A673 (cell line): ENCODE data around the gene TXNRD3. TPM values are rescaled to one million over a fixed set of nuclear protein-coding genes. Genes with fewer than 3 reads are reported as not detected.

Experiments used
- Bru-seq: library from RNA; stranded (reverse); fragments of 400-500 nt; gene quantifications from one replicate; lab custom pipeline; 2021; lab: Mats Ljungman, UMichigan
- BruChase-seq, 2 experiments: library from RNA; stranded (reverse); fragments of 400-500 nt; gene quantifications; one replicate each; lab custom pipeline; 2021; lab: Mats Ljungman, UMichigan
- BruUV-seq: library from RNA; stranded (reverse); fragments of 400-500 nt; replicated peaks from 2 replicates; lab custom pipeline; 2021; lab: Mats Ljungman, UMichigan
- CTCF ChIA-PET: fragments of 300-600 bp; sonication (Branson Sonifier 250); formaldehyde crosslinking; loops from one replicate; lab custom pipeline; 2022; ENCODE audit warnings: antibody characterized with exemption; lab: Charles Lee
- POLR2A ChIA-PET: fragments of 300-600 bp; sonication (Branson Sonifier 250); formaldehyde crosslinking; loops from one replicate; lab custom pipeline; 2022; ENCODE audit warnings: antibody characterized with exemption; ENCODE audit not compliant: low non-redundant PET; lab: Charles Lee
- DNase-seq: peaks from one replicate; pipeline ENCODE4 v3.0.0-alpha.2; 2015; ENCODE audit warnings: low spot score
- H3K27ac ChIP-seq: fragments of 200-600 bp; sonication (generic); 2 replicates; pipeline ENCODE4 v1.5.1; 2016; ENCODE audit warnings: mixed run types, low read depth, mild to moderate bottlenecking, mixed read lengths, antibody characterized with exemption, low read length; ENCODE audit not compliant: poor library complexity, severe bottlenecking
- H3K27me3 ChIP-seq: fragments of 200-600 bp; sonication (generic); replicated peaks from 2 replicates; pipeline ENCODE4 v1.6.1; 2017; ENCODE audit warnings: mixed run types, low read depth, mild to moderate bottlenecking, mixed read lengths, antibody characterized with exemption, low read length; ENCODE audit not compliant: insufficient read depth, poor library complexity
- H3K36me3 ChIP-seq: fragments of 200-600 bp; sonication (generic); 2 replicates; pipeline ENCODE4 v1.6.1; 2016; ENCODE audit warnings: mixed run types, mild to moderate bottlenecking, mixed read lengths, antibody characterized with exemption, low read length; ENCODE audit not compliant: insufficient read depth, poor library complexity, severe bottlenecking
- H3K4me1 ChIP-seq: fragments of 200-600 bp; sonication (generic); 2 replicates; pipeline ENCODE4 v1.6.1; 2017; ENCODE audit warnings: mixed run types, mild to moderate bottlenecking, mixed read lengths, antibody characterized with exemption, low read length; ENCODE audit not compliant: insufficient read depth, poor library complexity, severe bottlenecking
- H3K4me3 ChIP-seq: fragments of 200-600 bp; sonication (generic); 2 replicates; pipeline ENCODE4 v1.5.1; 2016; ENCODE audit warnings: low read depth, mixed run types, mild to moderate bottlenecking, mixed read lengths, low read length; ENCODE audit not compliant: poor library complexity, severe bottlenecking
- H3K9me3 ChIP-seq: fragments of 200-600 bp; sonication (generic); 2 replicates; pipeline ENCODE4 v1.6.1; 2016; ENCODE audit warnings: mixed run types, low read depth, mild to moderate bottlenecking, mixed read lengths, antibody characterized with exemption, low read length; ENCODE audit not compliant: poor library complexity, severe bottlenecking
- CTCF ChIP-seq: fragments of 300-800, 200-600 bp; sonication (generic); conservative IDR thresholded peaks from 2 replicates; pipeline ENCODE4 v1.5.1; 2017; ENCODE audit warnings: low read depth, mild to moderate bottlenecking, antibody characterized with exemption, low read length, moderate library complexity, mixed read lengths
- EZH2 ChIP-seq: fragments of 200-600 bp; sonication (generic); IDR thresholded peaks from 2 replicates; pipeline ENCODE4 v1.6.1; 2017; ENCODE audit warnings: borderline replicate concordance, low read depth, mild to moderate bottlenecking, mixed read lengths, antibody characterized with exemption, low read length; ENCODE audit not compliant: poor library complexity, severe bottlenecking
- intact Hi-C: fragments of 100-400 bp; cut with micrococcal nuclease; formaldehyde crosslinking; loops from one replicate; pipeline ENCODE4 v1.10.0; 2022; ENCODE audit not compliant: unreplicated experiment
- long read RNA-seq: library from polyadenylated mRNA; stranded (forward); transcript quantifications from one replicate; pipeline ENCODE4 v2.0.0, GENCODE V29; 2022
- total RNA-seq: library from RNA; stranded (reverse); gene quantifications from 2 replicates; pipeline ENCODE4 v1.2.3, GENCODE V29; 2021

The TXNRD3 gene
- 4.1 and 5.5 TPM in 2 replicates for total RNA-seq
- Bru-seq, nascent RNA: percentile 52 among the genes with signal in this experiment
- BruChase-seq, experiment 1, labeled RNA remaining after a 2-hour chase: percentile 47 among the genes with signal in this experiment
- BruChase-seq, experiment 2, labeled RNA remaining after a 6-hour chase: percentile 48 among the genes with signal in this experiment
- long read RNA-seq, partial matches to known transcripts: 1 of 9 reads
- long read RNA-seq, other reads (novel, unspliced or antisense): 3 of 9 reads

GRCh38 chr3:126654571-126655383, at the start of gene TXNRD3:
Gene TXNRD3 (minus strand): TSS chr3:126655124.
- no TSS peak for BruUV-seq
- Histone ChIP-seq H3K4me3 (peak within 1 kb of the TSS; percentile 60), H3K36me3 (no peaks in the 10 kb centered on the region), H3K9me3 (peaks cover 4% of the 10 kb centered on the region), H3K27me3 (no peaks in the 10 kb centered on the region), H3K27ac (peak within 1 kb of the TSS; percentile 64), H3K4me1 (no peaks in the 10 kb centered on the region)
- CTCF ChIA-PET: no interaction called here
- POLR2A ChIA-PET: no interaction called here
- intact Hi-C loops: loop anchor here (10.0 kb wide), 1 partner anchor 130 kb away; the partner anchor contains the start of gene CHST13
- no peak for TF ChIP-seq CTCF
- TF ChIP-seq EZH2: no peak
- DNase-seq: peak; percentile 59

DNA sequence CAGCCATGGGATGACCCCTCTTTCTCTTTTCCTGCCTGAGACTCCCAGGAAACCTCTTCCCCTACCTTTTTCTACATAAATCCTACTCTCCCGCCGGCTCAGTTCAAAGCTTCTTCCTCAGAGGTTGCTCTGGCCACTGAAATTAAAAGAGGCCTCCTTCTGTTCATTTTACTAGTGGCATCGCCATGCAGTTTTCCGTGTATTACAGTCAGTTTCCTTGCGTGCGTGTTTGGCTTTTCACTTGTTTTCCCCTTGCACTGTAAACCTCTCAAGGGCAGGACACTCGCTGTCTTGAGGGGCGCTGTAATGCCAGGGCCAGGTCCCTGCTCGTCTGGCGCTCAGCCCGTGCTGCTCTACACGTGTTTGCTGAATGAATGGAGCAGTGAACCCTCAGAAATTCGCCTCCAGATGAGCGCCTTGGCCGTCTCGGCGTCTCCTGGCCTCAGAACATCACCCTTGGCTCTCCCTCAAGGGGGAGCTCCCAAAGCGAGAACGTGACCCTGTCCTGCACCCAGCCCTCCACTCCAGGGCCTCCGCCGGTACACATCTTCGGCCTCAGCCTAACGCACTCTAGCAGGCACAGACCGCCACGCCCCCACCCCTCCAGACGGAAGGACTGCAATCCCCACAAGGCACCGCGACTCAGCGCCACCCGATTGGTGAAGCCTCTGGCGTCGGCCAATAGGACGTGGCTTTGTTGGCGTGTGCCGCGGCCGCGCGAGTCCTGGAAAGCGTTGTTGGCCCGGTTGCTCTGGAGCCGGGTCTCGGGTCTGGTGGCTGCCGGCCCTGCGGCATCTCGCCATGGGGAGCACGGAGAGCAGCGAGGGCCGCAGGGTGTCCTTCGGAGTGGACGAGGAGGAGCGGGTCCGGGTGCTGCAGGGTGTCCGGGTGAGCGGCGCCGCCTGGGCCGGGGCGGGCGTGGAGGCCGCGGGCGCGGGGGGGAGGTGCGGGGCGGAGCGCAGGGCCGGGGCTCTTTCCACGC, 48.9 kb upstream of the TXNRD3 start, which contains the start of gene CHCHD6:
Gene CHCHD6 (plus strand): TSS at position 729 of the 982 bp plus-strand sequence. CDS start 73 bp downstream, at position 802.
- Histone ChIP-seq H3K4me1 (peaks cover 6% of the 10 kb centered on the region), H3K4me3 (peak within 1 kb of the TSS; percentile 87), H3K9me3 (no peaks in the 10 kb centered on the region), H3K27me3 (no peaks in the 10 kb centered on the region), H3K36me3 (no peaks in the 10 kb centered on the region), H3K27ac (peak within 1 kb of the TSS; percentile 67)
- TF ChIP-seq EZH2: no peak
- peak; percentile 21; the same call in 1 of the 2 replicates for TF ChIP-seq CTCF
- intact Hi-C loops: no loop called here
- POLR2A ChIA-PET: no interaction called here
- CTCF ChIA-PET: no interaction called here
- no TSS peak for BruUV-seq
- peak; percentile 97 for DNase-seq

- DNase-seq: no peak
- Histone ChIP-seq H3K27ac (no peak overlapping the region), H3K9me3 (no peaks in the 10 kb centered on the region), H3K36me3 (no peaks in the 10 kb centered on the region), H3K4me1 (no peaks in the 10 kb centered on the region), H3K4me3 (no peak overlapping the region), H3K27me3 (peaks cover 12% of the 10 kb centered on the region)
- POLR2A ChIA-PET: no interaction called here
- intact Hi-C loops: no loop called here
- BruUV-seq: no TSS peak
- TF ChIP-seq CTCF: no peak
- TF ChIP-seq EZH2: no peak
- CTCF ChIA-PET: no interaction called here
These were observed 44.1 kb upstream of the TXNRD3 start for GRCh38 chr3:126699011-126699410.
